ENCODE measurements around the gene DYNC2I2. TPM values are rescaled to one million over a fixed set of nuclear protein-coding genes. Genes with fewer than 3 reads are reported as not detected.

The DYNC2I2 gene
- total RNA-seq, 2 experiments from 2014 or later: 55.5 to 97.6 TPM

- no peaks in the 10 kb centered on the region for H3K79me2 ChIP-seq (ENCODE audit: insufficient read depth, low read depth, low read length)
- no peaks in the 10 kb centered on the region for H3K9me3 ChIP-seq (ENCODE audit: low read length)
- 0 out of 2 replicates have a peak, but pooled peaks cover 4% of the 10 kb centered on the region for H3K36me3 ChIP-seq (ENCODE audit: insufficient read depth, low read length)
- no peak for DNase-seq (ENCODE audit: low spot score)
- peaks cover 17% of the 10 kb centered on the region for H3K4me1 ChIP-seq (ENCODE audit: insufficient read depth, low read length, poor library complexity, severe bottlenecking)
- H2AFZ ChIP-seq (ENCODE audit: low read length): no peak overlapping the region
- ChIA-PET POLR2A (no interaction called here), CTCF (ENCODE audit: unreplicated experiment) (no interaction called here)
- no peaks in the 10 kb centered on the region for H4K20me1 ChIP-seq (ENCODE audit: insufficient read depth, low read length)
- H3K4me3 ChIP-seq (ENCODE audit: low read depth, low read length, poor library complexity, severe bottlenecking): no peak overlapping the region
- peak overlapping the region; percentile 80; the same call in 1 of the 2 replicates for H3K4me2 ChIP-seq (ENCODE audit: low read length)
- H3K27ac ChIP-seq (ENCODE audit: low read depth, low read length, poor library complexity, severe bottlenecking): no peak overlapping the region
- TF ChIP-seq EZH2phosphoT487 (IDR thresholded peaks at IDR 0.05; ENCODE audit: borderline replicate concordance, low read depth, low read length) (no peak), CTCF (conservative IDR thresholded peaks at IDR 0.05; ENCODE audit: low read length) (no peak)
- no TSS peak for BruUV-seq (replicated peaks)
- H3K9me2 ChIP-seq (ENCODE audit: insufficient read depth, low read length): no peaks in the 10 kb centered on the region
- intact Hi-C loops (cut with micrococcal nuclease; ENCODE audit: unreplicated experiment): no loop called here
Observed at GRCh38 chr9:128703616-128704355, 47.1 kb upstream of the DYNC2I2 start.

GRCh38 chr9:128702949-128703615, 46.4 kb upstream of the DYNC2I2 start:
- Histone ChIP-seq H3K4me2 (ENCODE audit: low read length) (peak overlapping the region; percentile 80), H4K20me1 (ENCODE audit: insufficient read depth, low read length) (no peaks in the 10 kb centered on the region), H3K79me2 (ENCODE audit: insufficient read depth, low read depth, low read length) (no peaks in the 10 kb centered on the region), H3K36me3 (ENCODE audit: insufficient read depth, low read length) (peaks cover 9% of the 10 kb centered on the region; the same call in 1 of the 2 replicates), H2AFZ (ENCODE audit: low read length) (peak overlapping the region; percentile 88), H3K9me3 (ENCODE audit: low read length) (no peaks in the 10 kb centered on the region), H3K4me3 (ENCODE audit: low read depth, low read length, poor library complexity, severe bottlenecking) (peak overlapping the region; percentile 72), H3K27ac (ENCODE audit: low read depth, low read length, poor library complexity, severe bottlenecking) (no peak overlapping the region), H3K4me1 (ENCODE audit: insufficient read depth, low read length, poor library complexity, severe bottlenecking) (peaks cover 17% of the 10 kb centered on the region), H3K9me2 (ENCODE audit: insufficient read depth, low read length) (no peaks in the 10 kb centered on the region)
- no TSS peak for BruUV-seq (replicated peaks)
- ChIA-PET CTCF (ENCODE audit: unreplicated experiment) (no interaction called here), POLR2A (no interaction called here)
- TF ChIP-seq CTCF (conservative IDR thresholded peaks at IDR 0.05; ENCODE audit: low read length): no peak
- no peak for TF ChIP-seq EZH2phosphoT487 (IDR thresholded peaks at IDR 0.05; ENCODE audit: borderline replicate concordance, low read depth, low read length)
- intact Hi-C loops (cut with micrococcal nuclease; ENCODE audit: unreplicated experiment): no loop called here
- no peak for DNase-seq (ENCODE audit: low spot score)

Measured in OCI-LY7 (cell line).